GM12878 (cell line): Measurements from ENCODE around the gene HMGN1. TPM values are rescaled to one million over a fixed set of nuclear protein-coding genes. Genes with fewer than 3 reads are reported as not detected.

Experiments
- ATF3 ChIP-seq: IDR thresholded peaks from 2 replicates; pipeline ENCODE4 v1.6.1; 2011; ENCODE audit warnings: low read depth, mild to moderate bottlenecking, low read length, moderate library complexity, borderline replicate concordance; ENCODE audit errors: extremely low read depth
- BCL11A ChIP-seq: IDR thresholded peaks from 2 replicates; pipeline ENCODE4 v1.6.1; 2011; ENCODE audit warnings: low read depth, low read length
- BCLAF1 ChIP-seq: fragments of 450-650 bp; IDR thresholded peaks from 2 replicates; pipeline ENCODE4 v1.6.1; 2017; ENCODE audit warnings: antibody characterized with exemption, mild to moderate bottlenecking, moderate library complexity
- E2F4 ChIP-seq: IDR thresholded peaks from 2 replicates; pipeline ENCODE4 v1.6.1; 2012; ENCODE audit warnings: low read depth, low read length, improper control_type of control experiment
- EED ChIP-seq: sonication (generic); IDR thresholded peaks from 2 replicates; pipeline ENCODE4 v1.6.1; 2016; ENCODE audit warnings: antibody characterized with exemption, low read depth
- GATAD2B ChIP-seq: fragments of 450-650 bp; conservative IDR thresholded peaks from 2 replicates; pipeline ENCODE4 v1.6.1; 2017; ENCODE audit warnings: low read depth, mild to moderate bottlenecking, moderate library complexity
- HDAC6 ChIP-seq: fragments of 200-600 bp; sonication (generic); IDR thresholded peaks from one replicate; pipeline ENCODE4 v1.8.0; 2017; ENCODE audit warnings: antibody characterized with exemption; ENCODE audit not compliant: unreplicated experiment
- IRF4 ChIP-seq: IDR thresholded peaks from 2 replicates; pipeline ENCODE4 v1.6.1; 2011; ENCODE audit warnings: low read depth, low read length
- JUNB ChIP-seq: IDR thresholded peaks from 2 replicates; pipeline ENCODE4 v1.6.1; 2016; ENCODE audit warnings: antibody characterized with exemption, mild to moderate bottlenecking
- MAX ChIP-seq: IDR thresholded peaks from 2 replicates; pipeline ENCODE4 v1.6.1; 2012; ENCODE audit warnings: low read depth, low read length, improper control_type of control experiment
- MEF2B ChIP-seq: fragments of 450-650 bp; IDR thresholded peaks from 2 replicates; pipeline ENCODE4 v1.6.1; 2018; ENCODE audit warnings: mild to moderate bottlenecking, moderate library complexity; ENCODE audit not compliant: partially characterized antibody, poor library complexity, severe bottlenecking
- MLLT1 ChIP-seq: fragments of 450-650 bp; IDR thresholded peaks from 2 replicates; pipeline ENCODE4 v1.6.1; 2016; ENCODE audit warnings: mild to moderate bottlenecking
- NFIC ChIP-seq: IDR thresholded peaks from 2 replicates; pipeline ENCODE4 v1.6.1; 2012; ENCODE audit warnings: low read depth, mild to moderate bottlenecking, inconsistent platforms, low read length, moderate library complexity
- NFYA ChIP-seq: IDR thresholded peaks from 2 replicates; pipeline ENCODE4 v1.6.1; 2011; ENCODE audit warnings: low read depth, mild to moderate bottlenecking, low read length, improper control_type of control experiment, borderline replicate concordance
- NR2C2 ChIP-seq: IDR thresholded peaks from 2 replicates; pipeline ENCODE4 v1.6.1; 2011; ENCODE audit warnings: borderline replicate concordance, low read depth; ENCODE audit not compliant: control insufficient read depth, insufficient read length
- RBBP5 ChIP-seq: fragments of 200-600 bp; sonication (generic); conservative IDR thresholded peaks from 2 replicates; pipeline ENCODE4 v1.6.1; 2016
- WRNIP1 ChIP-seq: IDR thresholded peaks from 2 replicates; pipeline ENCODE4 v1.6.1; 2011; ENCODE audit warnings: low read depth, low read length, improper control_type of control experiment, borderline replicate concordance
- ZBTB11 ChIP-seq: fragments of 450-650 bp; formaldehyde crosslinking; IDR thresholded peaks from 2 replicates; pipeline ENCODE4 v1.5.0; 2022; ENCODE audit warnings: mild to moderate bottlenecking, missing genetic modification characterization
- ZNF207 ChIP-seq: fragments of 450-650 bp; IDR thresholded peaks from 2 replicates; pipeline ENCODE4 v1.6.1; 2014; ENCODE audit warnings: antibody characterized with exemption, mild to moderate bottlenecking, borderline replicate concordance
- ZNF384 ChIP-seq: IDR thresholded peaks from 2 replicates; pipeline ENCODE4 v1.6.1; 2012; ENCODE audit warnings: low read depth, mild to moderate bottlenecking, low read length, improper control_type of control experiment, borderline replicate concordance
- polyA plus RNA-seq, 11 experiments: library from polyadenylated mRNA; depleted of rRNA in 4 of 11; unstranded in 6 of 11; stranded (reverse) in 5 of 11; fragments of >200 nt; fragmentation: Nextera tagmentation in 4 of 11; fragmentation: Illumina TruSeq in 1 of 11; extraction: Ambion mirVana in 4 of 11; extraction: Trizol in 1 of 11; gene quantifications; 1 replicate in 1 of 11; 2 replicates in 10 of 11; pipeline versions ENCODE4 v1.2.1 to v1.2.3, GENCODE V29; 2011 to 2016; ENCODE audit warnings: inconsistent platforms in 2 of 11, missing spikeins in 2 of 11, low read depth in 1 of 11
- total RNA-seq, 4 experiments: library from RNA; depleted of rRNA in 3 of 4; stranded (reverse); fragments of >200 nt in 3 of 4; fragmentation: Illumina TruSeq in 1 of 4; extraction: Trizol in 1 of 4; gene quantifications; 2 replicates each; pipeline versions ENCODE4 v1.2.1 to v1.2.3, GENCODE V29; 2013 to 2021

The HMGN1 gene
- total and polyA plus RNA-seq, 10 of the 15 experiments (the other 5 are each of a cell fraction or from before 2014, with no cell fraction given), result 120 to 798 (median 396) TPM

- no peak for TF ChIP-seq ZBTB11 (CRISPR knock-in tag)
- TF ChIP-seq BCLAF1, result peak; percentile 38; the same call in 1 of the 2 replicates
- TF ChIP-seq ZNF384, result no peak
- no peak for TF ChIP-seq NR2C2
- no peak for TF ChIP-seq EED
- TF ChIP-seq E2F4, result peak; percentile 72
- TF ChIP-seq BCL11A, result no peak
- no peak for TF ChIP-seq RBBP5
- no peak for TF ChIP-seq ATF3
- TF ChIP-seq NFYA, result no peak
- no peak for TF ChIP-seq WRNIP1
- TF ChIP-seq JUNB, result no peak
- no peak; the same call in none of the 2 replicates for TF ChIP-seq MAX
- no peak for TF ChIP-seq MLLT1
- TF ChIP-seq HDAC6, result no peak
- peak; percentile 92 for TF ChIP-seq GATAD2B
- TF ChIP-seq MEF2B, result no peak
- TF ChIP-seq ZNF207, result 0 out of 2 replicates have a peak, but pooled peaks have one; percentile 55
- TF ChIP-seq NFIC, result no peak
- no peak for TF ChIP-seq IRF4
Measured at GRCh38 chr21:39348355-39349210, at the start of gene HMGN1 (continued).
